Globus pallidus (tissue), 1 donor: Measurements from ENCODE around the gene VKORC1.
A peak's percentile ranks its signal among the peaks of the same experiment; 100 is the strongest.

Source experiments
- DNase-seq: peaks from one replicate; pipeline ENCODE4 v3.0.0-alpha.2; 2015; ENCODE audit warnings: low spot score

The VKORC1 gene

GRCh38 chr16:31082368-31083045 lies 12.1 kb downstream of the VKORC1 start:
- DNase-seq: no peak

GRCh38 chr16:31081428-31082351 lies 12.9 kb downstream of the VKORC1 start:
- peak; percentile 33 for DNase-seq

- DNase-seq: no peak
Measured at GRCh38 chr16:31080756-31081419, 13.7 kb downstream of the VKORC1 start.

- DNase-seq: no peak
Measured at GRCh38 chr16:31080035-31080629, 14.5 kb downstream of the VKORC1 start.

- DNase-seq: no peak
Measured at GRCh38 chr16:31079342-31079944, 15.2 kb downstream of the VKORC1 start.

GRCh38 chr16:31078597-31079341 lies 15.8 kb downstream of the VKORC1 start:
- no peak for DNase-seq

- DNase-seq: no peak
Measured at GRCh38 chr16:31077592-31078396, 16.8 kb downstream of the VKORC1 start.

- DNase-seq: no peak
Measured at GRCh38 chr16:31077024-31077423, 17.6 kb downstream of the VKORC1 start.

- no peak for DNase-seq
Measured at GRCh38 chr16:31076319-31076718, 18.3 kb downstream of the VKORC1 start.

- DNase-seq: no peak
Measured at GRCh38 chr16:31074814-31075183, 19.8 kb downstream of the VKORC1 start.

GRCh38 chr16:31073970-31074813 lies 20.4 kb downstream of the VKORC1 start, which contains the start of the genes ZNF646 and ZNF668:
Gene ZNF646, plus strand, starts transcription at chr16:31074422. Its CDS starts 1,903 bp downstream, at chr16:31076325.
Gene ZNF668, minus strand, starts transcription at chr16:31074240. Its CDS starts 9,781 bp downstream, at chr16:31064459.
- DNase-seq: peak; percentile 100

- DNase-seq: peak; percentile 91
Measured at GRCh38 chr16:31073142-31073969, 21.2 kb downstream of the VKORC1 start.

GRCh38 chr16:31072540-31073141 lies 22.0 kb downstream of the VKORC1 start:
- DNase-seq: no peak

- DNase-seq: no peak
Measured at GRCh38 chr16:31071861-31072260, 22.7 kb downstream of the VKORC1 start.

GRCh38 chr16:31067342-31067741 lies 27.3 kb downstream of the VKORC1 start:
- no peak for DNase-seq

- no peak for DNase-seq
Measured at GRCh38 chr16:31064882-31065461, 29.6 kb downstream of the VKORC1 start.

GRCh38 chr16:31063843-31064611 lies 30.6 kb downstream of the VKORC1 start:
- DNase-seq: no peak
